Fibroblast of lung (primary cell): ENCODE results near the gene MYO1D. TPM values are rescaled to one million over a fixed set of nuclear protein-coding genes. Genes with fewer than 3 reads are reported as not detected.

Source experiments
- DNase-seq, 2 donors: peaks; one replicate each; pipeline versions ENCODE4 v3.0.0 to v3.0.0-alpha.2; 2010; ENCODE audit warnings: low read depth in 2 of 2
- H2AFZ ChIP-seq: 2 replicates; pipeline ENCODE4 v1.5.1; 2012; ENCODE audit warnings: low read length, control low read depth, inconsistent platforms
- H3K27ac ChIP-seq: 2 replicates; pipeline ENCODE4 v1.5.1; 2011; ENCODE audit warnings: low read length, control low read depth; ENCODE audit not compliant: insufficient read depth
- H3K27me3 ChIP-seq: 2 replicates; pipeline ENCODE4 v1.5.1; 2011; ENCODE audit warnings: mild to moderate bottlenecking, low read length; ENCODE audit not compliant: control insufficient read depth, insufficient read depth
- H3K36me3 ChIP-seq: 2 replicates; pipeline ENCODE4 v1.5.1; 2011; ENCODE audit warnings: low read length; ENCODE audit not compliant: control insufficient read depth, insufficient read depth
- H3K4me1 ChIP-seq: 2 replicates; pipeline ENCODE4 v1.5.1; 2011; ENCODE audit warnings: low read length; ENCODE audit not compliant: control insufficient read depth, insufficient read depth; ENCODE audit errors: extremely low read depth
- H3K4me2 ChIP-seq: 2 replicates; pipeline ENCODE4 v1.5.1; 2011; ENCODE audit warnings: low read length, control low read depth; ENCODE audit not compliant: insufficient read depth; ENCODE audit errors: extremely low read depth
- H3K4me3 ChIP-seq, 4 experiments: fragments of 200-600 bp in 1 of 4; sonication (generic) in 1 of 4; replicated peaks in 1 of 4; 2 replicates each; pipeline ENCODE4 v1.5.1; 2011 to 2016; ENCODE audit warnings: low read length in 4 of 4, low read depth in 3 of 4, mild to moderate bottlenecking in 3 of 4, control low read depth in 2 of 4, inconsistent platforms in 1 of 4, mixed read lengths in 1 of 4; ENCODE audit not compliant: insufficient read depth in 1 of 4; ENCODE audit errors: control extremely low read depth in 1 of 4
- H3K79me2 ChIP-seq: 2 replicates; pipeline ENCODE4 v1.5.1; 2012; ENCODE audit warnings: mild to moderate bottlenecking, low read length, inconsistent platforms; ENCODE audit not compliant: control insufficient read depth, insufficient read depth
- H3K9ac ChIP-seq: 2 replicates; pipeline ENCODE4 v1.5.1; 2011; ENCODE audit warnings: mild to moderate bottlenecking, low read length, control low read depth; ENCODE audit not compliant: insufficient read depth
- H3K9me3 ChIP-seq: 2 replicates; pipeline ENCODE4 v1.5.1; 2012; ENCODE audit warnings: low read depth, low read length; ENCODE audit not compliant: control insufficient read depth, insufficient read depth
- H4K20me1 ChIP-seq: 2 replicates; pipeline ENCODE4 v1.5.1; 2011; ENCODE audit warnings: low read length; ENCODE audit not compliant: control insufficient read depth, insufficient read depth; ENCODE audit errors: extremely low read depth
- CTCF ChIP-seq, 2 donors: IDR thresholded peaks in 1 of 2; conservative IDR thresholded peaks in 1 of 2; 1 replicate in 1 of 2; 2 replicates in 1 of 2; pipeline ENCODE4 v1.5.1; 2011 to 2012; ENCODE audit warnings: low read length in 2 of 2, control low read depth in 1 of 2, inconsistent platforms in 1 of 2, low read depth in 1 of 2, mild to moderate bottlenecking in 1 of 2
- EZH2 ChIP-seq: IDR thresholded peaks from 2 replicates; pipeline ENCODE4 v1.5.1; 2012; ENCODE audit warnings: low read length, control low read depth, mild to moderate bottlenecking; ENCODE audit errors: missing control alignments
- polyA plus RNA-seq, 2 donors: library from polyadenylated mRNA; depleted of rRNA in 1 of 2; stranded (reverse) in 1 of 2; unstranded in 1 of 2; fragments of >200 nt; gene quantifications; 2 replicates each; pipeline ENCODE4 v1.2.1, GENCODE V29; 2011 to 2012; ENCODE audit warnings: missing spikeins in 1 of 2
- total RNA-seq: library from RNA; depleted of rRNA; stranded (reverse); fragments of >200 nt; gene quantifications from 2 replicates; pipeline ENCODE4 v1.2.1, GENCODE V29; 2014

The MYO1D gene
- total and polyA plus RNA-seq, 2 donors (not counting 1 experiment from before 2014, with no cell fraction given), result 35.0 to 46.6 TPM

GRCh38 chr17:32553168-32553567 lies 323.8 kb downstream of the MYO1D start:
- Histone ChIP-seq H2AFZ (no peak overlapping the region), H3K79me2 (no peaks in the 10 kb centered on the region), H3K27me3 (no peaks in the 10 kb centered on the region), H3K9me3 (no peaks in the 10 kb centered on the region), H3K27ac (no peak overlapping the region), H3K4me1 (no peaks in the 10 kb centered on the region), H3K36me3 (no peaks in the 10 kb centered on the region), H3K9ac (no peak overlapping the region), H3K4me3 (no peak overlapping the region), H4K20me1 (no peaks in the 10 kb centered on the region), H3K4me2 (no peak overlapping the region)
- TF ChIP-seq CTCF (conservative IDR thresholded peaks at IDR 0.05 in 1 of 2, IDR thresholded peaks at IDR 0.05 in 1 of 2; ENCODE audit: low read depth in 1 of 2, low read length in 2 of 2) (no peak), EZH2 (no peak)
- DNase-seq, result no peak

GRCh38 chr17:32552280-32552679 lies 324.6 kb downstream of the MYO1D start:
- DNase-seq, result no peak
- Histone ChIP-seq H3K36me3 (no peaks in the 10 kb centered on the region), H4K20me1 (no peaks in the 10 kb centered on the region), H3K79me2 (no peaks in the 10 kb centered on the region), H3K4me1 (no peaks in the 10 kb centered on the region), H2AFZ (no peak overlapping the region), H3K4me3 (no peak overlapping the region), H3K9ac (no peak overlapping the region), H3K27me3 (no peaks in the 10 kb centered on the region), H3K27ac (no peak overlapping the region), H3K9me3 (no peaks in the 10 kb centered on the region), H3K4me2 (no peak overlapping the region)
- TF ChIP-seq EZH2, result no peak
- TF ChIP-seq CTCF (conservative IDR thresholded peaks at IDR 0.05 in 1 of 2, IDR thresholded peaks at IDR 0.05 in 1 of 2; ENCODE audit: low read depth in 1 of 2, low read length in 2 of 2), result no peak

- H3K27ac ChIP-seq, result no peak overlapping the region
- TF ChIP-seq EZH2 (no peak), CTCF (conservative IDR thresholded peaks at IDR 0.05 in 1 of 2, IDR thresholded peaks at IDR 0.05 in 1 of 2; ENCODE audit: low read depth in 1 of 2, low read length in 2 of 2) (no peak)
- no peaks in the 10 kb centered on the region for H3K36me3 ChIP-seq
- no peak overlapping the region for H3K9ac ChIP-seq
- H3K4me1 ChIP-seq, result no peaks in the 10 kb centered on the region
- no peak overlapping the region for H3K4me3 ChIP-seq
- no peaks in the 10 kb centered on the region for H3K9me3 ChIP-seq
- H2AFZ ChIP-seq, result no peak overlapping the region
- H3K27me3 ChIP-seq, result no peaks in the 10 kb centered on the region
- no peak overlapping the region for H3K4me2 ChIP-seq
- no peaks in the 10 kb centered on the region for H4K20me1 ChIP-seq
- DNase-seq, result peak; percentile 28 to 84
- no peaks in the 10 kb centered on the region for H3K79me2 ChIP-seq
Observed at GRCh38 chr17:32551186-32551955, 325.6 kb downstream of the MYO1D start.
